Natural killer cell treated with Interleukin-12 subunit alpha and Interleukin-12 subunit beta and Interleukin-15 and Interleukin-18, amount 100 ng/mL, for 72 hours (primary cell): ENCODE data around the gene FTCD. TPM values are rescaled to one million over a fixed set of nuclear protein-coding genes. Genes with fewer than 3 reads are reported as not detected.
"Not testable (repeated sequence)": the region's sequence is repeated elsewhere in the genome, so short reads cannot be mapped to it uniquely, and the experiment has no call there.

Source experiments
- ATAC-seq, 2 donors: fragments of 150-1000 bp; cut with Tn5 transposase in 1 of 2; sonication (Bioruptor Pico), chemical (Tn5 transposase) in 1 of 2; 2 replicates each; pipeline ENCODE4 v1.10.0; 2021
- DNase-seq: peaks from one replicate; pipeline ENCODE4 v3.0.0; 2022; ENCODE audit warnings: low spot score
- H3K27ac Mint-ChIP-seq, 2 donors: 1 replicate in 1 of 2; 2 replicates in 1 of 2; pipeline ENCODE4 v1.8.0; 2022; ENCODE audit warnings: mixed read lengths in 2 of 2, mild to moderate bottlenecking in 1 of 2, moderate library complexity in 1 of 2
- H3K27me3 Mint-ChIP-seq, 2 donors: 1 replicate in 1 of 2; 2 replicates in 1 of 2; pipeline ENCODE4 v1.8.0; 2022; ENCODE audit warnings: mixed read lengths in 2 of 2
- H3K36me3 Mint-ChIP-seq: one replicate; pipeline ENCODE4 v1.8.0; 2022; ENCODE audit warnings: mixed read lengths
- H3K4me1 Mint-ChIP-seq, 2 donors: 1 replicate in 1 of 2; 2 replicates in 1 of 2; pipeline ENCODE4 v1.8.0; 2022; ENCODE audit warnings: low read depth in 2 of 2, mixed read lengths in 2 of 2, mild to moderate bottlenecking in 1 of 2
- H3K4me3 Mint-ChIP-seq: one replicate; pipeline ENCODE4 v1.8.0; 2022; ENCODE audit warnings: mixed read lengths
- H3K9me3 Mint-ChIP-seq: 2 replicates; pipeline ENCODE4 v1.8.0; 2022; ENCODE audit warnings: mixed read lengths
- total RNA-seq, 2 donors: library from RNA; stranded (reverse); gene quantifications; one replicate each; pipeline ENCODE4 v1.2.3, GENCODE V29; 2022

Gene FTCD
- total RNA-seq, 2 donors from 2014 or later: not detected

DNA sequence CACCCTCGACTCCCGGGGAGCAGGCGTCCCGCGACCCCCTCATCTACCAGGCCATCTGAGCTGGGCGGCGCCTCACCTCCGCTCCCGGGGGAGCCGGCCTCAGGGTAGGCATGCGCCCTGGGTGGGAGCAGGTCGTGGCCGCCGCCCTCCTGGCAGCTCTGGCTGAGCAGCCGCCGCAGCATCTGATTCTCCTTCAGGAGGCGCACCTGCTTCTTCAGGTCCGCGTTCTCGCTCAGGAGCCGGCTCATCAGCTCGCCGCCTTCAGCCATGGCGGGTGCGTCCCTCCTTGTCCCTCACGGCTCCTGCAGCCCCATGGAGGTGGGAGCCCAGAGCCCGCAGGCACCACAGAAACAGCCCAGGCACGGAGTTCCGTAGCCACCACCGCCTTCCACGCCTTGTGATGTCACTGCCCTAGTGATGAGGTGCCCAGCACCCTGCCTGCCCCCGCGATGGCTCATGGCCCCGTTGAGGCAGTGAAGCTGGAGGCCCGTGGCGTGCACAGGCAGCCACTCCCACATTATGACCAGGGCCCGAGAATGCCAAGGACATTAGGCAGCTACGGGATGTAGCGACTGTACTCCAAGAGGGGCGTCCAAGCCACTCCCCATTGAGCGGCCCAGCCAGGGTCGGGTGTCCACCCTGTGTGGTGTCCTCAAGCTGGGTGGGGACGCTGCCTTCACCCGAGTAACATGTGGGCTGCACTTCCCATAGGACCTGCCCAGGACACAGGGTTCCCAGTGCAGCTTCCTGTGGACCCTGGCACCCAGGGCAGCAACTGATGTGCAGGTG lies 27.4 kb upstream of the FTCD start:
- DNase-seq: peak; percentile 58
- peaks cover 0 to 3% of the 10 kb centered on the region in 2 donors for H3K4me1 Mint-ChIP-seq
- no peak for ATAC-seq
- H3K4me3 Mint-ChIP-seq: no peak overlapping the region
- H3K36me3 Mint-ChIP-seq: no peaks in the 10 kb centered on the region
- H3K27ac Mint-ChIP-seq: no peak overlapping the region
- no peaks in the 10 kb centered on the region for H3K9me3 Mint-ChIP-seq
- H3K27me3 Mint-ChIP-seq: no peaks in the 10 kb centered on the region

DNA sequence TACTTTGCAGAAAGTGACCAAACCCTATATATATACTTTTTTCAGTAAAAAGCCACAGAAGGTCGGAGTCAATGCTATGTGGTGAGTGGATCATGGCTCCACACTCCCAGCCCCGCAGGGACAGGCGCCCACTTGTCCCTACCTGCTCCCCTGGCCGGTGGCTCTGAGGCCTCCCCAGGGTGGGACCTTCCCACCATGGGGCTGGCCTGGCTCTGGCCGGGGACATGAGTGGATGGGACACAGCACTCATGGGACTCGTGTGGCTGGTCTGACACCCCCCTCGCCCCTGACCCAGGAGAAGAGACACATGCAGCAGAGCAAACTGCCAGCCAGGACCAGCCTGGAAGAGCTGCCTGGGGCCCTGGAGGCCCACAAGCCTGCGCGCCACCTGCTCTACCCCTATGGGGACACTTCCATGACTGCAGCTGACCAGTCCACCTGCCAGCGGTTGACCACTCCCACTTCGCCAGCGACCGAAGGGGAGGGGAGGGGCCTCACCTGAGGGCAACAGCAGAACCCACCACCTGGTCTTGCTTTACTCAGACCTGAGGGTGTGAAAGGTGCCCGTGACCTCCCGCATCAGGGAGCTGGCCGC lies 26.7 kb upstream of the FTCD start:
- peaks cover 0 to 3% of the 10 kb centered on the region in 2 donors for H3K4me1 Mint-ChIP-seq
- no peaks in the 10 kb centered on the region for H3K36me3 Mint-ChIP-seq
- DNase-seq (peak; percentile 61), ATAC-seq (no peak)
- H3K4me3 Mint-ChIP-seq: no peak overlapping the region
- no peak overlapping the region for H3K27ac Mint-ChIP-seq
- H3K27me3 Mint-ChIP-seq: peaks cover 0 to under 1% of the 10 kb centered on the region in 2 donors
- no peaks in the 10 kb centered on the region for H3K9me3 Mint-ChIP-seq

DNA sequence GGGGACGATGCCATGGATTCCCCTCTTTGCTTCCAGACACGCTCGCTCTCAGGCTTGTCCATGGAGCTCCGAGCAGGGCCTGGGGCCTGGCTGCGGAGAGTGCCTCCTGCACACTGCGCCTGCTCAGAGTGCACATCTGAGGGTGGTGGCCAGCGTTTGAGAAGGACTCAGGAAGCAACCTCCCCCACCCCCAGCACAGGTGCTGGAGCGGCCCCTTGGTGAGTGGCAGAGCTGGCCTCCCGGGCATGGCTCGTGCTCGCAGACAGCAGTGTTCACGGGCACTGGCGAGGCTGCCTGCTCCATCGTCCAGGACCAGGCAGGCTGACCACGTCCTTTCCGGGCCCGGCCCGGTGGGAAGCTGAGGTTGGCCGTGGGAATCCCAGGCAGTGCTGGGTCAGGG lies 26.1 kb upstream of the FTCD start:
- no peak for ATAC-seq
- Mint-ChIP-seq H3K4me3 (no peak overlapping the region), H3K27me3 (peaks cover 0 to 6% of the 10 kb centered on the region in 2 donors), H3K27ac (no peak overlapping the region), H3K9me3 (no peaks in the 10 kb centered on the region), H3K36me3 (no peaks in the 10 kb centered on the region), H3K4me1 (peaks cover 0 to 3% of the 10 kb centered on the region in 2 donors)
- DNase-seq: no peak

DNA sequence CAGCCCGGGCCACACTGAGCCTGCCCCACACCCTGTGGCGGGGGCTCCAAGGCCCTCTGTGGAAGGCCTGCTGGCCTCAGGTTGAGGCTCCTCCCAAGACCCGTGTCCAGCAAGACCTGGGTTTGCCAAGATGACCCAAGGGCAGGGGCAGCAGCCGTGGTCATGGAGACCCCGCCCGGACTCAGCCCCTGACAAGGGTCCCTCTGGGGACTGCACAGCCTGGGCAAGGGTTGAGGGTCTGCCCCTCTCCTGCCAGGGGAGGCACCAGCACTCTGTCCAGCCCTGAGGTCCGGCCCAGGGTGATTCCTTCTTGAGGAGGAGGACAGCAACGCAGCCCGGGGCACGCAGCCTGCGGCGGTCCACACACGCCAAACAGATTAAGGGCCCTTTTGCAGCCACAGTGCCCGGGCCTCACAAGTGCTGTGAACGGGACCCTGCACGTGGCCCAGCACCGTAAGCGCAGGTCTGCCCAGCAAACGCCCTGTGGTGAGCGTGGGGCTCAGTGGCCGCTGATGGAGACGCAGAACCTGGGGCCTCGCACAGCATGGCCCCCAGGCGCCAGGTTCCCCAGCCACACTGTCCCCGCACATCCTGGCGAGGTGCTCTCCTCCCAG lies 25.5 kb upstream of the FTCD start:
- H3K4me3 Mint-ChIP-seq: no peak overlapping the region
- H3K27me3 Mint-ChIP-seq: peaks cover 0 to 12% of the 10 kb centered on the region in 2 donors
- H3K9me3 Mint-ChIP-seq: no peaks in the 10 kb centered on the region
- H3K27ac Mint-ChIP-seq: no peak overlapping the region
- H3K4me1 Mint-ChIP-seq: peaks cover 0 to 3% of the 10 kb centered on the region in 2 donors
- peak; percentile 61 for DNase-seq
- peak in 1 of 2 donors; percentile 55 for ATAC-seq
- peaks cover 4% of the 10 kb centered on the region for H3K36me3 Mint-ChIP-seq

DNA sequence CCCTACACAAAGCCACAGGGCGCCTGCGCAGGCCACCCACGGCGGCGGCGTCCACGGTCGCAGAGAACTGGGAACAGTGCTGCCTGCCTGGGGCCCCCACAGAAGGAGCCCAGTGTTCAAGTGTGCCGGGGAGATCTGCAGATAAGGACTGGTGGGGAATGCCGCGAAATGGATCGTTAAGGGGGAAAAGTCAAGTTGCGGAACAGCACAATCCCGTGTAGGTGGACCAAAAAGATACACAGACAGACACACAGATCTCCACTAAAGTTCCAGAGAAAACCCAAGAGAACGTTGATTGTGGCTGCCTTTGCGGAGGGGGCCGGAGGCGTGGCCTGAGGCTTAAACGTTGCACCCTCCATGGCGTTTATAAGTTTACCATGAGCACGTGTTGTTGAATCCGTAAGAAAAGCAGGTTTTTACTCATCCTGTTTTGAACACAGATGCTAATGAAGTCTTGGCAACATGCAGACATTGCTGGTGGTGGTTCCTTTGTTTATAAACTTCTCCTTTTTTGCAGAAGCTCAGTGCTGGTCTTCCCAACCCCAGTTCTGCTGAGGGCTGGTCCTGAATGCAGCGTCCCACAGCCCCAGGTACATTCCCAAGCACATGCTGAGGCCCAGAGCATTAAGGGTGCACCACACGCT lies 24.8 kb upstream of the FTCD start:
- DNase-seq (peak; percentile 49), ATAC-seq (no peak)
- Mint-ChIP-seq H3K4me3 (no peak overlapping the region), H3K27ac (no peak overlapping the region), H3K4me1 (peaks cover 0 to 3% of the 10 kb centered on the region in 2 donors), H3K9me3 (no peaks in the 10 kb centered on the region), H3K27me3 (peaks cover 0 to 19% of the 10 kb centered on the region in 2 donors), H3K36me3 (peaks cover 11% of the 10 kb centered on the region)

DNA sequence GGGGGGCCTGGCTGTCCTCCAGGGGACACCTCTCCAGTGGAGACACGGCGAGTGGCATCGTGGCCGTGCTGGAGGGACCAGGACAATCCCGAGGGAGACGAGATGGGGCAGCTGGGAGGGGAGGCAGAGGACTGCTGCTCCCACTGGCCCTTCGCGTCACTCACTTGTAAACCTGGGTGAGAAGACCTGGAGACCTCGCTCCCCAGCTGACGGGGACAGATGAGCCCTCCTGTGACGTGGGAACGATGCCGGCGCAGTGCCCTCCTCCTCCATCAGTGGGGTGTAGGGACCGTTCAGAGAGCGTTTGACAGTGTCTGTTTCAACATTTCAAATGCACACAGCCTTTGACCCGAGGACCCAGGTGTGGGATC lies 24.3 kb upstream of the FTCD start:
- DNase-seq (no peak), ATAC-seq (peak in 1 of 2 donors; percentile 4)
- H3K4me1 Mint-ChIP-seq: no peaks in the 10 kb centered on the region
- no peak overlapping the region for H3K27ac Mint-ChIP-seq
- H3K36me3 Mint-ChIP-seq: peaks cover 16% of the 10 kb centered on the region
- H3K27me3 Mint-ChIP-seq: peaks cover 5 to 24% of the 10 kb centered on the region in 2 donors
- H3K4me3 Mint-ChIP-seq: no peak overlapping the region
- peaks cover 4% of the 10 kb centered on the region for H3K9me3 Mint-ChIP-seq

DNA sequence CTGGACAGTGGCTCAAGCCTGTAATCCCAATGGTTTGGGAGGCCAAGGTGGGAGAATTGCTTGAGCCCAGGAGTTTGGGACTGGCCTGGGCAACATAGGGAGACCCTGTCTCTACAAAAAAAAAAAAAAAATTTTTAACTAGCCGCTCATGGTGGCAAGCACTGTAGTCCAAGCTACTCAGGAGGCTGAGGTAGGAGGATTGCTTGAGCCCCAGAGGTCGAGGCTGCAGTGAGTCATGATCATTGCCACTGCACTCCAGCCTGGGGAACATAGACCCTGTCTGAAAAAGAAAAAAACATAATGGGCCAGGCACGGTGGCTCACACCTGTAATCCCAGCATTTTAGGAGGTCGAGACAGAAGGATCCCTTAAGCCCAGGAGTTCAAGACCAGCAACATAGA lies 23.6 kb upstream of the FTCD start:
- Mint-ChIP-seq H3K27me3 (peaks cover 6 to 31% of the 10 kb centered on the region in 2 donors), H3K4me3 (no peak overlapping the region), H3K27ac (no peak overlapping the region), H3K36me3 (peaks cover 22% of the 10 kb centered on the region), H3K4me1 (no peaks in the 10 kb centered on the region), H3K9me3 (peaks cover 4% of the 10 kb centered on the region)
- no peak for ATAC-seq
- DNase-seq: no peak

DNA sequence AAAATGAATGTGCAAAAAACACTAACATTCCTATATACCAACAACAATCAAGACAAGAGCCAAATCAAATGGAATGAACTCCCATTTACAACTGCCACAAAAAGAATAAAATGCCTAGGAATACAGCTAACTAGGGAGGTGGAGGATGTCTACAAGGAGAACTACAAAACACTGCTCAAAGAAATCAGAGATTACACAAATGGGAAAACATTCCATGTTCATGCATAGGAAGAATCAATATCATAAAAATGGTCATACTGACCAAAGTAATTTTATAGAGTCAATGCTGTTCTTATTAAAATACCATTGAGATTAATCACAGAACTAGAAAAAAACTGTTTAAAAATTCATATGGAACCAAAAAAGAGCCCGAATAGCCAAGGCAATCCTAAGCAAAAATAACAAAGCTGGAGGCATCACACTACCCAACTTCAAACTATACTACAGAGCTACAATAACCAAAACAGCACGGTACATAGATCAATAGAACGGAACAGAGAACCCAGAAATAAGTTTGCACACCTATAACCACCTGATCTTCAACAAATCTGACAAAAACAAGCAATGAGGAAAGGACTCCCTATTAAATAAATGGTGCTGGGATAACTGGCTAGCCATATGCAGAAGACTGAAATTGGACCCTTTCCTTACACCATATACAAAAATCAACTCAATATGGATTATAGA lies 21.2 kb upstream of the FTCD start:
- not testable (repeated sequence) for ATAC-seq, H3K4me3 Mint-ChIP-seq, H3K4me1 Mint-ChIP-seq, H3K27ac Mint-ChIP-seq, H3K9me3 Mint-ChIP-seq, DNase-seq
- H3K36me3 Mint-ChIP-seq: peaks cover 22% of the 10 kb centered on the region
- H3K27me3 Mint-ChIP-seq: peaks cover 6 to 31% of the 10 kb centered on the region in 2 donors

DNA sequence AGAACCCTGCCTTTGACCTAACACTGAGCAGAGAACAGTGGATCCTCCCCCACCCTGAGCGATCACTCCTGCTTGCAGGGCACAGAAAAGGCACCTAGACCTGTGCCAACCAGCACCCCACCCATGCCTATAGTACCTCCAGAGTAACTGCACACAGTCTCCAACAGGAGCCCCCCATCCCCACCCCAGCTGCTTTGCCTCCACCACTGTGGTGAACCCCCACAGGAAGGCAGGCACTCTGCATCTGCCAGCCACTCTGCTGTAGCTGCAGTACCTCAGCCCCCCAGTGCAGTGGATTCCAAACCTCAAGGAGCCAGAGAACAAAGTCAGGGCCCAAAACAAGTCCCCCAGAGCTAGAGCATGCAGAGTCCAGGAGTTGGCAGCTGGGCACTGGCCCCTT lies 18.2 kb upstream of the FTCD start:
- Mint-ChIP-seq H3K36me3 (peaks cover 22% of the 10 kb centered on the region), H3K4me1 (peaks cover 0 to 4% of the 10 kb centered on the region in 2 donors), H3K9me3 (peaks cover 4% of the 10 kb centered on the region), H3K27me3 (peaks cover 6 to 31% of the 10 kb centered on the region in 2 donors), H3K4me3 (no peak overlapping the region), H3K27ac (no peak overlapping the region)
- ATAC-seq (no peak), DNase-seq (peak; percentile 45)

DNA sequence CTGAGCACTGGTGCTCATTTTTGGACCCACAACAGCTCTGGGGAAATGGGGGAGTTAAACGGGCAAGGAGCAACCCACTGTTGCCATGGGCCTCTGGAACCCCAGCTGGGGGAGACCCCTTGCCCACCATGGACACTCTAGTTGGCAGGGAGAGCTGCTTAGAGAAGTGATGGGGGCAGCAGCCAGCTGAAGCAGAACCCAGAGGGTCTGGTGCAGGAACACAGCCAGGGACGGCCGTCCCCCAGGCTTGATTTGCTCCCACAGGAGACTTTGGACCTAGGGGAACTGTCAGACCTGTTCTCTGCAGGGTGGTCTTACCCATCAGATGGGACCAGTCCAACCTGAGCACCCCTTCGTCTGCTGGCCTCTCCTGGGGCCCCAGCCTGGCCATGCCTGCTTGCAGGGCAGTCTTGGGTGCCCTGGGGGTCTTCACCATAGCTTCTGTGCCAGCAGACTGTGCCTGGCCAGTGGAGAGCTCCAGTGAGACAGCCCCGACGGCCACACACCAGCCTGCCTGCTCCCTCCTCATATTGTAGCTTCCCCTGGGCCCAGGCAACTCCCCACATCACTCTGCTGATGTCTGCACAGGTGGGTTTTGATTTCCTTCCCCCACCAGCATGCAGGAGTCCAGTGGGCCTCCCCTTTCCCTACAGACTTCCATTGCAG lies 17.6 kb upstream of the FTCD start:
- H3K27ac Mint-ChIP-seq: no peak overlapping the region

DNA sequence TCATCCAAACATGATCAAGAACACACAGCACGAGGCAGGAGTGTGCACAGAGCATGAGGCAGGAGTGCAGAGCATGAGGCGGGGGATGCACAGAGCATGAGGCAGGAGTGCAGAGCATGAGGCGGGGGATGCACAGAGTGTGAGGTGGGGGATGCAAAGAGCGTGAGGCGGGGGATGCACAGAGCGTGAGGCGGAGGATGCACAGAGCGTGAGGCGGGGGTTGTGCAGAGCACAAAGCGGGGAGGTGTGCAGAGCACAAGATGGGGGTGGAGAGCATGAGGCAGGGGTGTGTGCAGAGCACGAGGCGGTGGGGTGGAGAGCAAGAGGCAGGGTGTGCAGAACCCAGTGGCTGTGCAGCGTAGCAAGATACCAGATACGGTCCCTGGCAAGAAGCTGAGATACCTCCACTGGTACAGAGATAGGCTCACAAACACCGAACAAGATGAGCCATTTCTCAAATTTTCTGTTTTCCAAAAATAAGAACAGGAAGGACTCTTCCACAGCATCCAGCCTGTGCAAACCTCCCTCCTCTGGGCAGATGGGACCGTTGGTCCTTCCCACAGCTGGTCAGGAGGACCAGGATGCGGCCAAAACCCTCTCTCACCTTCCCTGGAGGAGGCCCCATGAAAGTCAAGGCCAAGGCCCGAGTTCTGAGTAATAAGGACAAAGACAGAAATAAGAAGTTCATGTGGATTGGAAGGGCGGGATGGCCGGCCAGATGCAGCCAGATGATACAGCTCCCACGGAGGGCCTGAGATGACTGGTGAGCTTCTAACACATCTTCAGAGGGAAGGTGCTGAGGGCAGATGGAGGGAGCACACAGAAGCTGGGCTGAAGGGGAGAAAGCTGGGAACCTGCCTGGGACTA lies 16.9 kb upstream of the FTCD start:
- ATAC-seq: peak in 1 of 2 donors; percentile 31
- peaks cover 6 to 32% of the 10 kb centered on the region in 2 donors for H3K27me3 Mint-ChIP-seq
- peaks cover 0 to 4% of the 10 kb centered on the region in 2 donors for H3K4me1 Mint-ChIP-seq
- H3K4me3 Mint-ChIP-seq: no peak overlapping the region
- H3K36me3 Mint-ChIP-seq: peaks cover 22% of the 10 kb centered on the region
- H3K9me3 Mint-ChIP-seq: peaks cover 4% of the 10 kb centered on the region
- H3K27ac Mint-ChIP-seq: no peak overlapping the region
- no peak for DNase-seq

More for the DNA sequence above, 17.6 kb upstream of the FTCD start:
- DNase-seq (peak; percentile 53), ATAC-seq (no peak)
- Mint-ChIP-seq H3K9me3 (peaks cover 4% of the 10 kb centered on the region), H3K36me3 (peaks cover 22% of the 10 kb centered on the region), H3K4me1 (peaks cover 0 to 4% of the 10 kb centered on the region in 2 donors), H3K4me3 (no peak overlapping the region), H3K27me3 (peaks cover 6 to 31% of the 10 kb centered on the region in 2 donors)

DNA sequence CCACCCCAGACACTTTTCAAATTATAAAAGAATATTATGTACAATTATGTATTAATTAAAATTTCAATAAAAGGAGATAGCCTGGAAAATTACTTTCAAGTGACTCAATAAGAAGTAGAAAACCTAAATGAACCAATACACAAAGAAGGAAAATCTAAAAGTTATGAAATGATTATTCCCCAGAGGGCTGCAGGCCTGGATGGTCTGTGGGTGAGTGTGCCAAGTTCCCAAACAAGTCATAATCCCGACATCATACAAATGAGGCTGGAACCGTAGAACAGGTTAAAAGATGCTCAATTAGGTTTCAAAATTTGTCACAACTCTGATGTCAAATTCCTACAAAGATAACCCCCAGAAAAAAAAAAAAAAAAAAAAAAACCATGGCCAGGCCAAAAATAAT lies 16.2 kb upstream of the FTCD start:
- H3K4me1 Mint-ChIP-seq: peaks cover 0 to 4% of the 10 kb centered on the region in 2 donors
- peaks cover 22% of the 10 kb centered on the region for H3K36me3 Mint-ChIP-seq
- ATAC-seq (no peak), DNase-seq (no peak)
- H3K27ac Mint-ChIP-seq: no peak overlapping the region
- peaks cover 6 to 33% of the 10 kb centered on the region in 2 donors for H3K27me3 Mint-ChIP-seq
- peaks cover 4% of the 10 kb centered on the region for H3K9me3 Mint-ChIP-seq
- H3K4me3 Mint-ChIP-seq: no peak overlapping the region
